ENCODE data around the gene UNC5C. TPM values are rescaled to one million over a fixed set of nuclear protein-coding genes. Genes with fewer than 3 reads are reported as not detected.
A peak's percentile ranks its signal among the peaks of the same experiment; 100 is the strongest.

Gene UNC5C
- total and polyA plus RNA-seq, 2 donors from 2014 or later, result 0.84 to 3.1 TPM

DNA sequence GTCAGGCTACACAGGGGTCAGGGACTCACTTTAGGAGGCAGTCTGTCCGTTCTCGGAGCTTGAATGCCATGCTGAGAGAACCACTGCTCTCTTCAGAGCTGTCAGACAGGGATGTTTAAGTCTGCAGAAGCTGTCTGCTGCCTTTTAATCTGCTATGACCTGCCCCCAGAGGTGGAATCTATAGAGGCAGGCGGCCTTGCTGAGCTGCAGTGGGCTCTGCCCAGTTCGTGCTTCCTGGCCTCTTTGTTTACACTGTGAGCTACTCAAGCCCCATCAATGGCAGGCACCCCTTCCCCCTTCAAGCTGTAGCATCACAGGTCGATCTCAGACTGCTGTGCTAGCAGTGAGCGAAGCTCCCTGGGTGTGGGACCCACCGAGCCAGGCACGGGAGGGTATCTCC is 31.5 kb upstream of the UNC5C start:
- TF ChIP-seq, protein P1, sequence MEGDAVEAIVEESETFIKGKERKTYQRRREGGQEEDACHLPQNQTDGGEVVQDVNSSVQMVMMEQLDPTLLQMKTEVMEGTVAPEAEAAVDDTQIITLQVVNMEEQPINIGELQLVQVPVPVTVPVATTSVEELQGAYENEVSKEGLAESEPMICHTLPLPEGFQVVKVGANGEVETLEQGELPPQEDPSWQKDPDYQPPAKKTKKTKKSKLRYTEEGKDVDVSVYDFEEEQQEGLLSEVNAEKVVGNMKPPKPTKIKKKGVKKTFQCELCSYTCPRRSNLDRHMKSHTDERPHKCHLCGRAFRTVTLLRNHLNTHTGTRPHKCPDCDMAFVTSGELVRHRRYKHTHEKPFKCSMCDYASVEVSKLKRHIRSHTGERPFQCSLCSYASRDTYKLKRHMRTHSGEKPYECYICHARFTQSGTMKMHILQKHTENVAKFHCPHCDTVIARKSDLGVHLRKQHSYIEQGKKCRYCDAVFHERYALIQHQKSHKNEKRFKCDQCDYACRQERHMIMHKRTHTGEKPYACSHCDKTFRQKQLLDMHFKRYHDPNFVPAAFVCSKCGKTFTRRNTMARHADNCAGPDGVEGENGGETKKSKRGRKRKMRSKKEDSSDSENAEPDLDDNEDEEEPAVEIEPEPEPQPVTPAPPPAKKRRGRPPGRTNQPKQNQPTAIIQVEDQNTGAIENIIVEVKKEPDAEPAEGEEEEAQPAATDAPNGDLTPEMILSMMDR (IDR thresholded peaks at IDR 0.05; ENCODE audit: borderline replicate concordance, extremely low read depth, insufficient read depth), result no peak
- Histone ChIP-seq H3K4me1 (ENCODE audit: control insufficient read depth in 2 of 3, insufficient read depth in 2 of 3, low read depth in 1 of 3, low read length in 3 of 3) (no peaks in the 10 kb centered on the region), H3K27me3 (ENCODE audit: control insufficient read depth, insufficient read depth, low read length) (no peaks in the 10 kb centered on the region), H3K9me3 (ENCODE audit: control insufficient read depth in 2 of 3, insufficient read depth in 1 of 3, low read length in 3 of 3) (no peaks in the 10 kb centered on the region), H3K9ac (ENCODE audit: low read length in 3 of 3) (no peak overlapping the region), H3K4me3 (ENCODE audit: low read length in 3 of 3) (no peak overlapping the region), H3K27ac (ENCODE audit: low read depth in 2 of 2, low read length in 2 of 2) (no peak overlapping the region), H3K36me3 (ENCODE audit: control insufficient read depth in 2 of 3, insufficient read depth in 3 of 3, low read length in 3 of 3) (no peaks in the 10 kb centered on the region)
- DNase-seq (no peak), FAIRE-seq (no peak)
- intact Hi-C loops (cut with DNase I), result no loop called here

DNA sequence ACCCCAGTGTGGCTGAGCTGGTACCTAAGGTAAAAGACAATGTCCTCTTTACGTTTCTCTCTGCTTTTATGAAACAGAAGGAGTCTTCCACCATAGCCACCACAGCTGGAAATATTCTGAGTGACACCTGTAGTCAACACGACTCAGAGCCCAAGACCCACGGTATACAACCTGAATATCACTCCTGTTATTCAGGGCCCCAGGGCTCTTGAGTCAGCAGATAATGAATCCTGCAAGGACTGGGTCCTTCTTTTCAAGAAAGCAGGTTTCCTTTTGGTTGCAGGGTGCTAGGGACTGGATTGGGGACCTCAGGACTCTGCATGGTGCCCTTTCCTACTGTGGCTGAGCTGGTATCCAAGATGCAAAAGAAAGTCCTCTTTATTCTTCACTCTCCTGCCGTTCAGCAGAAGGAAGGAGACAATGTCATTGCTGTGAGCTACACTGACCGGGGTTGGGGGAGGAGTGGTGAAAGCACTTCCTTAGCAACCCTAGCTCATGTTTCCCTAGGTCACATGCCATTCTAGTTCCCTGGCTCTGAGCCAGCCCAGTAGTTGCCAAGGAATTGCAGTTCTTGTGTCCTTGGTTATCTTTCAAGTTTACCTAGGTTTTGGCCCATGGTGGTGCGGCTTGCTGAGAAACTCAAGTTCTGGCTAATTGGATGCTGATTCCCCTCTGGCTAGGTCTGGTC is 23.7 kb upstream of the UNC5C start:
- H3K4me1 ChIP-seq (ENCODE audit: control insufficient read depth in 2 of 3, insufficient read depth in 2 of 3, low read depth in 1 of 3, low read length in 3 of 3), result peaks cover 0 to 3% (median 0%) of the 10 kb centered on the region in 3 donors
- no peaks in the 10 kb centered on the region for H3K9me3 ChIP-seq (ENCODE audit: control insufficient read depth in 2 of 3, insufficient read depth in 1 of 3, low read length in 3 of 3)
- TF ChIP-seq, protein P1 (IDR thresholded peaks at IDR 0.05; ENCODE audit: borderline replicate concordance, extremely low read depth, insufficient read depth), result no peak
- peak overlapping the region in 1 of 3 donors; percentile 17 for H3K4me3 ChIP-seq (ENCODE audit: low read length in 3 of 3)
- no peak overlapping the region for H3K27ac ChIP-seq (ENCODE audit: low read depth in 2 of 2, low read length in 2 of 2)
- H3K27me3 ChIP-seq (ENCODE audit: control insufficient read depth, insufficient read depth, low read length), result no peaks in the 10 kb centered on the region
- DNase-seq, result peak; percentile 65 to 87 (median 80)
- no peak for FAIRE-seq
- H3K36me3 ChIP-seq (ENCODE audit: control insufficient read depth in 2 of 3, insufficient read depth in 3 of 3, low read length in 3 of 3), result no peaks in the 10 kb centered on the region
- intact Hi-C loops (cut with DNase I), result no loop called here
- H3K9ac ChIP-seq (ENCODE audit: low read length in 3 of 3), result no peak overlapping the region

- no peak overlapping the region for H3K27ac ChIP-seq (ENCODE audit: low read depth in 2 of 2, low read length in 2 of 2)
- no peaks in the 10 kb centered on the region for H3K27me3 ChIP-seq (ENCODE audit: control insufficient read depth, insufficient read depth, low read length)
- no peaks in the 10 kb centered on the region for H3K36me3 ChIP-seq (ENCODE audit: control insufficient read depth in 2 of 3, insufficient read depth in 3 of 3, low read length in 3 of 3)
- intact Hi-C loops (cut with DNase I), result no loop called here
- H3K9ac ChIP-seq (ENCODE audit: low read length in 3 of 3), result no peak overlapping the region
- no peak for DNase-seq
- TF ChIP-seq, protein P1 (IDR thresholded peaks at IDR 0.05; ENCODE audit: borderline replicate concordance, extremely low read depth, insufficient read depth), result no peak
- H3K4me1 ChIP-seq (ENCODE audit: control insufficient read depth in 2 of 3, insufficient read depth in 2 of 3, low read depth in 1 of 3, low read length in 3 of 3), result peaks cover 0 to 3% (median 0%) of the 10 kb centered on the region in 3 donors
- H3K9me3 ChIP-seq (ENCODE audit: control insufficient read depth in 2 of 3, insufficient read depth in 1 of 3, low read length in 3 of 3), result no peaks in the 10 kb centered on the region
- no peak overlapping the region for H3K4me3 ChIP-seq (ENCODE audit: low read length in 3 of 3)
- FAIRE-seq, result no peak
These were observed 22.8 kb upstream of the UNC5C start for GRCh38 chr4:95571577-95571976.
